Measurements from ENCODE around the gene GPRC5A.

- TF ChIP-seq MAX (IDR thresholded peaks at IDR 0.05; ENCODE audit: insufficient read depth, insufficient read length) (no peak), CTCF (IDR thresholded peaks at IDR 0.05; ENCODE audit: extremely low read depth in 1 of 2, insufficient read depth in 1 of 2, low read depth in 1 of 2, low read length in 2 of 2) (no peak), POLR2A (IDR thresholded peaks at IDR 0.05; ENCODE audit: low read depth, low read length) (no peak), GATA2 (IDR thresholded peaks at IDR 0.05; ENCODE audit: insufficient read depth, insufficient read length, low read depth, low read length) (no peak)
Measured at GRCh38 chr12:12912711-12913110, 21.3 kb downstream of the GPRC5A start.
